Transverse colon (tissue), 4 donors: ENCODE measurements around the gene TSC22D4. TPM values are rescaled to one million over a fixed set of nuclear protein-coding genes. Genes with fewer than 3 reads are reported as not detected.

ENCODE experiments used
- DNase-seq: peaks from one replicate; pipeline ENCODE4 v3.0.0-alpha.2; 2019
- H3K27ac ChIP-seq, 4 donors: fragments of 200-600 bp; sonication (generic); 2 replicates each; pipeline ENCODE4 v1.5.1; 2016 to 2018; ENCODE audit warnings: inconsistent platforms in 4 of 4
- H3K27me3 ChIP-seq: fragments of 200-600 bp; sonication (generic); 2 replicates; pipeline ENCODE4 v1.5.1; 2017; ENCODE audit warnings: inconsistent platforms
- H3K36me3 ChIP-seq, 4 donors: fragments of 200-600 bp; sonication (generic); 2 replicates each; pipeline ENCODE4 v1.5.1; 2017 to 2019; ENCODE audit warnings: inconsistent platforms in 4 of 4
- H3K4me1 ChIP-seq, 4 donors: fragments of 200-600 bp; sonication (generic); 2 replicates each; pipeline ENCODE4 v1.5.1; 2017 to 2020; ENCODE audit warnings: inconsistent platforms in 4 of 4
- H3K4me3 ChIP-seq, 4 donors: fragments of 200-600 bp; sonication (generic); 1 replicate in 1 of 4; 2 replicates in 3 of 4; pipeline versions ENCODE4 v1.5.1 to v1.6.1; 2017 to 2019; ENCODE audit warnings: inconsistent platforms in 4 of 4
- H3K9me3 ChIP-seq, 2 donors: fragments of 200-600 bp; sonication (generic); 2 replicates each; pipeline ENCODE4 v1.5.1; 2017 to 2019; ENCODE audit warnings: inconsistent platforms in 2 of 2
- EP300 ChIP-seq: sonication (generic); formaldehyde crosslinking; IDR thresholded peaks from one replicate; pipeline ENCODE4 v1.6.1; 2017; ENCODE audit warnings: antibody characterized with exemption, low read depth
- POLR2A ChIP-seq: fragments of 450-650 bp; IDR thresholded peaks from one replicate; pipeline ENCODE4 v1.6.1; 2016; ENCODE audit warnings: antibody characterized with exemption, mild to moderate bottlenecking, moderate library complexity
- POLR2AphosphoS5 ChIP-seq, 3 donors: sonication (generic); formaldehyde crosslinking; IDR thresholded peaks; one replicate each; pipeline ENCODE4 v1.6.1; 2016; ENCODE audit warnings: antibody characterized with exemption in 3 of 3
- WGBS, 2 donors: methylation state at CpG; one replicate each; pipeline ENCODE4 v1.1.5; 2018; ENCODE audit warnings: low coverage in 1 of 2; 5-methylcytosine and 5-hydroxymethylcytosine counted together
- in situ Hi-C, 4 donors: fragments of 200-750 bp; cut with MboI; loops; one replicate each; pipeline versions ENCODE4 v1.15.0 to v1.15.1; 2017; ENCODE audit warnings: low sequenced_read_pairs in 3 of 4, low pct_ligation_motif_present in 1 of 4, low pct_unique_long_range_greater_than_20kb in 1 of 4
- intact Hi-C: fragments of 100-400 bp; cut with DNase I; formaldehyde crosslinking; loops from one replicate; pipeline ENCODE4 v1.15.1; 2023; ENCODE audit warnings: low total_unique reads
- total RNA-seq, 4 donors: library from RNA; depleted of rRNA; stranded (reverse); fragments of >200 nt; gene quantifications; one replicate each; pipeline ENCODE4 v1.1.0, GENCODE V29; 2016
- TF ChIP-seq, protein P1 (sequence below), 5 experiments: fragments of 200-600 bp in 3 of 5; fragments of 450-650 bp in 2 of 5; sonication (generic) in 3 of 5; IDR thresholded peaks; 1 replicate in 2 of 5; 2 replicates in 3 of 5; pipeline ENCODE4 v1.5.1; 2016 to 2017; ENCODE audit warnings: antibody characterized with exemption in 5 of 5, inconsistent platforms in 3 of 5, mild to moderate bottlenecking in 2 of 5, moderate library complexity in 1 of 5

TSC22D4 gene
- total RNA-seq, 4 donors from 2014 or later, result 41.6 to 101 (median 67.6) TPM

- intact Hi-C loops, result loop anchor here (10.0 kb wide), 1 partner anchor 229 kb away; the partner anchor contains the start of gene POP7
- Histone ChIP-seq H3K4me1 (peaks cover 39 to 66% (median 46%) of the 10 kb centered on the region in 4 donors), H3K36me3 (no peaks in the 10 kb centered on the region), H3K27ac (peak overlapping the region; percentile 97 to 98 (median 98)), H3K9me3 (no peaks in the 10 kb centered on the region), H3K27me3 (no peaks in the 10 kb centered on the region), H3K4me3 (peak overlapping the region in 2 of 4 donors; percentile 97 to 99)
- in situ Hi-C loops, result loop anchor here in 1 of 4 donors (5.0 kb wide), 1 partner anchor 81 kb away; no protein-coding TSS in a partner anchor
- DNase-seq, result no peak
- 31 to 38% methylated on average over 2 to 6 of the region's 6 CpGs for WGBS, 2 donors
- no peak for TF ChIP-seq POLR2AphosphoS5 (IDR thresholded peaks at IDR 0.05)
- TF ChIP-seq EP300, result no peak
- TF ChIP-seq, protein P1, sequence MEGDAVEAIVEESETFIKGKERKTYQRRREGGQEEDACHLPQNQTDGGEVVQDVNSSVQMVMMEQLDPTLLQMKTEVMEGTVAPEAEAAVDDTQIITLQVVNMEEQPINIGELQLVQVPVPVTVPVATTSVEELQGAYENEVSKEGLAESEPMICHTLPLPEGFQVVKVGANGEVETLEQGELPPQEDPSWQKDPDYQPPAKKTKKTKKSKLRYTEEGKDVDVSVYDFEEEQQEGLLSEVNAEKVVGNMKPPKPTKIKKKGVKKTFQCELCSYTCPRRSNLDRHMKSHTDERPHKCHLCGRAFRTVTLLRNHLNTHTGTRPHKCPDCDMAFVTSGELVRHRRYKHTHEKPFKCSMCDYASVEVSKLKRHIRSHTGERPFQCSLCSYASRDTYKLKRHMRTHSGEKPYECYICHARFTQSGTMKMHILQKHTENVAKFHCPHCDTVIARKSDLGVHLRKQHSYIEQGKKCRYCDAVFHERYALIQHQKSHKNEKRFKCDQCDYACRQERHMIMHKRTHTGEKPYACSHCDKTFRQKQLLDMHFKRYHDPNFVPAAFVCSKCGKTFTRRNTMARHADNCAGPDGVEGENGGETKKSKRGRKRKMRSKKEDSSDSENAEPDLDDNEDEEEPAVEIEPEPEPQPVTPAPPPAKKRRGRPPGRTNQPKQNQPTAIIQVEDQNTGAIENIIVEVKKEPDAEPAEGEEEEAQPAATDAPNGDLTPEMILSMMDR (IDR thresholded peaks at IDR 0.05), result no peak
- TF ChIP-seq POLR2A, result no peak
Measured at GRCh38 chr7:100476101-100476780, 2.8 kb downstream of the TSC22D4 start.

GRCh38 chr7:100475549-100475948 is 3.5 kb downstream of the TSC22D4 start:
- H3K27me3 ChIP-seq, result no peaks in the 10 kb centered on the region
- in situ Hi-C loops (loop anchor here in 1 of 4 donors (5.0 kb wide), 1 partner anchor 82 kb away; no protein-coding TSS in a partner anchor), intact Hi-C loops (loop anchor here (10.0 kb wide), 1 partner anchor 229 kb away; the partner anchor contains the start of gene POP7)
- H3K4me1 ChIP-seq, result peaks cover 39 to 66% (median 46%) of the 10 kb centered on the region in 4 donors
- no peak for DNase-seq
- peak overlapping the region; percentile 97 to 98 (median 98) for H3K27ac ChIP-seq
- no peaks in the 10 kb centered on the region for H3K9me3 ChIP-seq
- H3K4me3 ChIP-seq, result peak overlapping the region in 1 of 4 donors; percentile 99
- no peak for TF ChIP-seq EP300
- TF ChIP-seq, protein P1 (IDR thresholded peaks at IDR 0.05), result no peak
- no peak for TF ChIP-seq POLR2A
- no peak for TF ChIP-seq POLR2AphosphoS5 (IDR thresholded peaks at IDR 0.05)
- no peaks in the 10 kb centered on the region for H3K36me3 ChIP-seq
- WGBS, 2 donors, result 31% methylated on average over 9 of the region's 9 CpGs; no CpG with 5 or more reads in 1 of the 2 donors

GRCh38 chr7:100472854-100473499 is 6.0 kb downstream of the TSC22D4 start:
- in situ Hi-C loops (loop anchor here (5.0 to 25.0 kb wide), 4 partner anchors 79 to 239 kb away; partner anchors contain the start of genes GIGYF1 (in 2 of the 4), EPO (in 1 of the 4) and POP7 (in 1 of the 4)), intact Hi-C loops (loop anchor here (10.0 kb wide), 1 partner anchor 232 kb away; the partner anchor contains the start of gene POP7)
- no peak for DNase-seq
- Histone ChIP-seq H3K27ac (peak overlapping the region; percentile 3 to 56 (median 42)), H3K9me3 (no peaks in the 10 kb centered on the region), H3K4me3 (no peak overlapping the region), H3K4me1 (peaks cover 39 to 70% (median 43%) of the 10 kb centered on the region in 4 donors), H3K36me3 (peaks cover 0 to 5% (median 0%) of the 10 kb centered on the region in 4 donors), H3K27me3 (no peaks in the 10 kb centered on the region)
- 68 to 80% methylated on average over 1 to 14 of the region's 14 CpGs for WGBS, 2 donors
- TF ChIP-seq EP300 (no peak), POLR2A (no peak), POLR2AphosphoS5 (IDR thresholded peaks at IDR 0.05) (no peak)
- TF ChIP-seq, protein P1 (IDR thresholded peaks at IDR 0.05), result no peak
